ENCODE results near the gene MNAT1.
"Not testable (repeated sequence)": the region's sequence is repeated elsewhere in the genome, so short reads cannot be mapped to it uniquely, and the experiment has no call there.

MNAT1 gene

DNA sequence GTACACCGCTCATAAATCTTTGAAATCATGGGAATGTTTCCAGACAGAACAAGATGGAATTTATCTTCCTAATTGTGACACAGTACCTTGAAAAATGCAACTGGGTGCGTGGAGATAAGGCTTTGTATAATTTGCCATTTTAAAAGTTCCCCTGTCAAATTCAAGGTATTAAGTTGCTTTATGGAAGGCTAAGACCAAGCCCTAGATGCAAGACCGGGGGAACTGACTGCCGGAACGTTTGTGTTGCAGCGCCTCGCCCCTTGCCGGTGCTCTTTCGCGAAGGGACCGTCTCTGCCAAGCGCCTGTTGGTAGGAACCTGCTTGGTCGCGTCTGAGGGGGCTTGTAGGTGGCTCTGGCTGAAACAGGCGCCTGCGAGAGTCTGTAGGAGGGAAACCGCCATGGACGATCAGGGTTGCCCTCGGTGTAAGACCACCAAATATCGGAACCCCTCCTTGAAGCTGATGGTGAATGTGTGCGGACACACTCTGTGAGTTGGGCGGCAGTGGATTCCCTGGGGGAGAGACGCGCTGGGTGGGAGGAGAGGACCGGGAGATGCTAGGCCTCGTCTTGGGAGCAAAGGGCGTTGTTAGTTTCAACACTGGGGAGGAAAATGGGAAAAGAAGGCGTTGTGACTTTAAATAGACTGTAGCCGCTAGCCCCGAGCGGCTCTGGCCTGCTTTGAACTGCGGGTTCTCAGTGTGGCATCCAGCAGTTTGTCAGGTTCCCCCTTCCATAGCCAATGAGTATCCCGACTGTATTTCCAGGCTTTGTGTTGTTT lies at the start of gene MNAT1:
TSS of gene MNAT1 (plus strand) at position 297 of the 778 bp plus-strand sequence. CDS start at position 399, 102 bp downstream.
- peak; percentile 93 for DNase-seq

DNA sequence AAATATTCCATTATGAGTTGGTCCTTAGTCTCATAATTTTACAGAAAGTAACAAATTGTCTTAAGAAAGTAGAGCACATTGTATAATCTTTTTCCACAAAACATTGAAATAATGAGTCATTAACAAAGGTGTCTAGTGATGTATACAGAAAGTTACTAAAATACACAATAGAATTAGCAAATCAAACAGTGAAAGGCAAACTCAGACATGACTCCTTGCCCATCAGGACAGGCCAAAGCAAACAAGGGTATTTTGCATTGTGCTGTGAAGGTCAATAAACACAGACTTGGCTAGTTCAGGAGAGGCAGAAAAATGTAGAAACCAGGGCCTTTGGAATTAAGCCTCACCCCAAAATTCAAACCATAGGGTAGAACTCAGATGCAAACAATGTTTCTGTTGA lies 47.7 kb upstream of the MNAT1 start:
- DNase-seq: no peak

DNA sequence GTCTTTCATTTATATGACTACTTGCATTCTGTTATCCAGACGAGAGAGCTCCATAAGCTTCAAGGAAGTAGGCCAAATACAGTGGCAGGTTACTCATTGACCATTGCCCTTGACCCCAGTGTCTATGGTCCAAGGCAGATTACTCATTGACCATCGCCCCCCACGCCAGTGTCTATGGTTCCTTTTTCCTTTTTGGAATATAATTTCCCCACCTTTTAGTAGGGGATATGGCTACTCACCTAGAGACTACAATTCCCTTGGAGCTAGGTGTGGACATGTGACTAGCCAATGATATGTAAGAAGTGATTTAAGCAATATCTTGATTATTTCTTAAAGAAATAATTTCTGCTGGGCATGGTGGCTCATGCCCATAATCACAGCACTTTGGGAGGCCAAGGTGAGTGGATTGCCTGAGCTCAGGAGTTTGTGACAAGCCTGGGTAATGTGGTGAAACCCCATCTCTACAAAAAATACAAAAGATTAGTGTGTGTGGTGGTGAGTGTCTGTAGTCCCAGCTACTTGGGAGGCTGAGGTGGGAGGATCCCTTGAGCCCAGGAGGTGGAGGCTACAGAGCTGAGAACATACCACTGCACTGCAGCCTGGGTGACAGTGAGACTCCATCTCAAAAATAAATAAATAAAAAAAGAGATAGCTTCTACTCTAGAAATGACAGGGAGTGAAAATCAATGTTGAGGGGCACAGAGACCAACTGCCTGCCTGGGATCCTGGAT lies 43.0 kb upstream of the MNAT1 start:
- no peak for DNase-seq

DNA sequence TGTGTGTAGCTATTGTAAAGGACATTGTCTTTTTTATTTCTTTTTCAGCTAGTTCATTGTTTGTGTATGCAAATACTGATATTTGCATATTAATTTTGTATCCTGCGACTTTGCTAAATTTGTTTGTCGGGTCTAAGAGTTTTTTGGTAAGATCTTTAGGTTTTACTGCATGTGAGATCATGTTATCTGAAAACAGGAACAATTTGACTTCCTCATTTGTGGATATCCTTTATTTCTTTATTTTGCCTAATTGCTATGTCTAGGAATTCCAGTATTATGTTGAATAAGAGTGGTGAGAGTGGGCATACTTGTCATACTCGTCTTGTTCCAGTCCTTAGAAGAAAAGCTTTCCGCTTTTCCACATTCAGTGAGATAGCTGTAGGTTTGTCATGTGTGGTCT lies 39.2 kb upstream of the MNAT1 start:
- DNase-seq: no peak

DNA sequence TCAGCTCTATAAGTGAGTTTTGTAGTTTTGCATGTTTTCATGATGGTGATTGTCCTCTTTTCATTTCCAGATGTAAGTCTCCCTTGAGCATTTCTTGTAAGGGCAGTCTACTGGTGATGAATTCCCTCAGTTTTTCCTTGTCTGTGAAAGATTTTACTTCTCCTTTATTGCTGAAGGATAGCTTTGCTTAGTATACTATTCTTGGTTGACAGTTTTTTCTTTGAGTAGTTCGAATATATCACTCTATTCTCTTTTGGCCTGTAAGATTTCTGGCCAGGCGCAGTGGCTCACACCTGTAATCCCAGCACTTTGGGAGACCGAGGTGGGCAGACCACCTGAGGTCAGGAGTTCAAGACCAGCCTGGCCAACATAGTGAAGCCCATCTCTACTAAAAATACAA lies 34.0 kb upstream of the MNAT1 start:
- DNase-seq: no peak

DNA sequence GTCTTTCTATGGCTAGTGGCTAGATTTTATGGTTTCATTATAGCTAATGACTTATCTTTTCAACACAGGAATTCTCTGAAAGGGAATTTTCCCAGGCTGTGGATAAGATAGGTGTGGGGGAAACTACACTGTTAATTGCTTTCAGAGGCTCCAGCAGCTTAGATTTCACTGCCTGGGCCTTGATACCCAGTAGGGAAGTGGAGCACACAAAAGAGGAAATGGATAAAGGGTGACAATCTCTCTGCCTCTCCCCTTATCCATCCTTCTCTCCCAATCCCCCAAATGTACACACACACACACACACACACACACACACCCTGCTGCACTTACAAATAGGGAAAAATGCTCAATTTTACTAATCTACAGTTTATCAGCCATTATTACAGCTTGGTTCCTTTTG lies 29.5 kb upstream of the MNAT1 start:
- no peak for DNase-seq

DNA sequence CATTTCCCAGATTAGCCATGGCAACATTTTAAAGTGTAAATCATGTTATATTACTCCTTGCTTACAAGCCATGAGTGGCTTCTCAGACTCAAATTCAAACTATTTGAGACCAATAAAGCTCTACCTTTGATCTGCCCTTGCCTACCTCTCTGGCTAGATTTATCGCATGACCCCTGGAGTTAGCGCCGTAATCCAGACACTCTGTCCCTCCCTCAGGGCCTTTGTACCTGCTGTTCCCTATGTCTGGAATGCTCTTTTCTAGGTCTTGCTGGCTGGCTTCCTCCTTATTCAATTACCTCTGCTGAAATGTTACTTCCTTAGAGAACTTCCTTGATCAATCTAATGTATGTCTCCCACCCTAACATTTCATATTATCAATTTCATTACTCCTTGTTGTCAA lies 26.7 kb upstream of the MNAT1 start:
- no peak for DNase-seq

DNA sequence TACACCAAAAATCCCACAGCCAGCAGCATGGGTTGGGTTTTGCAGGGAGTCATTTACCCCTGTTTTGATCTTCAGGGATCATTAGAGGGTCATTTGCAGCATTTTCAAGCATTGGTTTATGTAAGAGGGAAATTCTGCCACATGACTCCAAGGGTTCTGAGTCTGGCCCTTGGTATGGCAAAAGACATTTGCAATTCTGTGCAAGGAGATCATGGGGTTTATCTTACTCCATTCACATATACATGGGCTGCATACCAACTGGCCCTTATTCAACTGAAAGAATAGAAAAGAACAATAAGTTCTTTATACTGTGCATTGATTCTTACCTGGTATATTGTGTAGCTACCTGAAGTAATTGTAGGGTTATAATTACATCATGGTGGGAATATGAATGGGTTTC lies 24.1 kb upstream of the MNAT1 start:
- DNase-seq: no peak

DNA sequence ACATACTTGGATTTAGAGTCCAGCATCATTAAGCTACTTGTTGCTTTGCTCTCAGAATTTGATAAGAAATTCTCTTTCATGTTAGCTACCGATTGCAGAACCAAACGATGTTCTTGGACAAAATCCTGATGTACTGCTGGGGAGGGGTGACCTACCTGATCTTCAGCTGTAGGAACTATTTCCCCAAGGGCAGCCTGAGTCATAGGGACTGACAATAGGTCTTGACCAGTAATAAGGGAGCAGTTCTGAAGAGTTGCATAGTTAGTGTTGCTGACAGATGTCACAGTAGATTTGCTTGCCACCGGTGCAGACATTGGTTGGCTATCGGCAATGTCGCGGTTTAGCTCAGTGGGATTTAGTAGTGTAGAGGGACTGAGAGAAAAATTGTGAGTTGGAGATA lies 21.0 kb upstream of the MNAT1 start:
- no peak for DNase-seq

DNA sequence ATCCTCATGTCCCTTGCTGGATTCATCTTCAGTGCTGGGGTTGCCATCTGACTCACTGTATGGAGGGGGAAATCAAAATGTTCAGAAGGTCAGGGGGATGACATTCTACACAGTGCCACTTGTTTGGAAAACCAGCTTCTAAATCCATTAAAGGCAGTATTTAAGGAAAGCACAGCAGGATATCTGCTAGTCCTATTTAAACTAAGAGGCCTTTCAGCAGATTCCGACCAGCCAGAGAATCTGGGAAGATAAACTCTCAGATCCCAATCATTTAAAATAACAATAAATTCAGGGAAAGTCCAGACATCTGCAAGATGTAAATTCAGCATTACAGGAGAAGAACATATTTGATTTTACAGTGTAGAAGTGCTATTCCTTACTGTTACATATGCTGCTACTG lies 14.2 kb upstream of the MNAT1 start:
- no peak for DNase-seq

DNA sequence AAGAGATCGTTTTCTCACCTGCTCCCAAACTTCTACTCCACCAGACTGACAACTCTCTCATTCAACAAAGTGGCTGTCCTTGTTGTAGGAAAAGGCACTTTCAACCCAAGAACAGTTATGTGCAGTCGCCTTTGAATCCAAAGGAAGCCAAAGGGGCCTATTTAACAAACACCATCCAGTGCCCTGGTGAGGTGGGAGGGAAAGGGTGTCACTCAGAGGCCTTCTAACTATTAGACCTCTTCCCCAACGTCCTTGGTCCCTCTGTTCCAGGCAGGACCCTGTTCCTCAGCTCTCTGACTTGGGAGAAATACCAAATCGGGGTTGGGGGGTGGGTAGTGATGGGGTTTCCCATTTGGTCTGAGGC lies 13.6 kb upstream of the MNAT1 start:
- no peak for DNase-seq

DNA sequence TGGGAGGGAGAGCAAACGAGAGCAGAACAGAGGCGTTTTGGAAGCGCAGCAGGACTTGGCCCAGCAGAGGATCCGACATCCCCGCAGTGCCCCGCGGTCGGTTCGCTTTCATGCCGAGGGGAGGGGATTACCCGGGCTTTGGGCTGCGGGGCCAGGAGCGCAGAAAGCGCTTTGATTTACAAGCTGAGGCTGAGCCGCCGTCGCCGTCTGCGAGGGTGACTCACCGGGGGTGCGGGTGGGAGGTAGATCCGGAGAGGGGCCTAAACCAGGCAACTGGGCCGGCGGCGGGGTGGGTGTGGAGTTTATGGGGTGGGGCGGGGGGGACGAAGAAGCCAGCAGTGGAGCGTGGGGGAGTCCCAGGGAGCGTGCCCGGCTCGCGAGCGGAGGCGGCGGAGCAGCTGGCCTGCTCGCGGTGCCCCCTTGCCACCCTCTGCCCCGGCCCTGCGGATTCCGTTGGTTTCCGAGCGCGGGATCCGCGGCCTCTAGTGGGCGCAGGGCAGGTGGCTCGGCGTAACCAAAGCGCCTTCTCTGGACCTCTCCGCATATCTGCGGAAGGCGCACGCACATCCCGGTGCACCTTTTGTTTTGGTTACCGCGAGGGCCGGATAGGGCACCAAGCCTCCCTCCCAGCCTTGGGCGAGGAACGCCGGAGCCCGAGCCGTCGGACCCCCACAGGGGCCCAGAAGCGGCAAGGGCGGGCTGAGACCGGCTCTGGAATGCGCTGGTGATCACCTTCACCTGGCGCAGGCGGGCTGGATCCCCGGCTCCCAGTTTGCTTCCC lies 13.0 kb upstream of the MNAT1 start:
- DNase-seq: no peak

DNA sequence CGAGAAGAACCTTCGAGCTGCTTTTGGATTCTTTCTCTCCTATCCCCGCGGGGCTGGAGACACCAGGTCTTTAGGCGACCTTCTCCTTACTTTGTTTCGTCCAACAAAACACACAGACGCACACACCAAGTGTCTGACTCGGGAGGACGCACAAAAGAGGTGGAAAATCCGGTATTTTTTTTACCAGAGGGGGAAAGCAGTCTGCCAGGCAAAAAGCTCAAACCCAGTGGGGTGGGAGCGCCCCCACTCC lies 12.5 kb upstream of the MNAT1 start:
- no peak for DNase-seq

DNA sequence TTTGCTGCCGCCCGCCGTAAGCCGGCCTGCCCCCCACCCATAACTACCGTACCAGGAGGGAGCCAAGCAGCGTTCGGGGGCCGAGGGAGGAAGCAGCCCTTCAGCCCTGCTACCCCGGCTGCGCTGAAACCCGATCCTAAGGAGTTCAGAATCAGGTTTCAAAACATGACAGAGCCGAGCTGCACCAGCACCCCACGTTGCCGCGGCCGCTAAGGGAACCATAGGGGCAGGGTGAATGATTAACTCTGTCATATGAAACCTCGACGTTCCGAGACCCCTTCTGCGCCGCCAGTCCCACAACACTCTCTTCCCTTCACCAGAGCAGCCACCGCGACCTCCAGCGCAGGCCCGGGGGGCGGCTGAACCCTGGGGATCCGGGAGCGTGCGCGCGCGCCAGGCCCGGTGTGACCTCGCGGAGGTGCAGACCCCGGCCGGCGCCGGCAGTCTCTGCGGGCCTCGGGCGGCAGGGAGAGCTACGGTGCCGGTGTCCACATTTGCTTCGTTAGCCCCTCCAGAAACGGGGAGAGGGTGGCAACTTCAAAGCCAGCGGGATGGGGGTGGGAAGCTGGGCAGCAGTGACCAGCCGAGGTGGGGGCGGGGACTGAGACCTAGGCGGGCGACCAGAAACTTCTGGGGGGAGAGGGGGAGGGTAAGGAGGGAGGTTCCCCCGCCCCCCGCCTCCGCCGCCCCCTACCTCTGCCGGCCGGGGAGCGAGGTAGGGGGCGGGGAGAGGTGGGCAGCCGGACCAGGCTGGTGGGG lies 12.0 kb upstream of the MNAT1 start:
- DNase-seq: peak; percentile 37

DNA sequence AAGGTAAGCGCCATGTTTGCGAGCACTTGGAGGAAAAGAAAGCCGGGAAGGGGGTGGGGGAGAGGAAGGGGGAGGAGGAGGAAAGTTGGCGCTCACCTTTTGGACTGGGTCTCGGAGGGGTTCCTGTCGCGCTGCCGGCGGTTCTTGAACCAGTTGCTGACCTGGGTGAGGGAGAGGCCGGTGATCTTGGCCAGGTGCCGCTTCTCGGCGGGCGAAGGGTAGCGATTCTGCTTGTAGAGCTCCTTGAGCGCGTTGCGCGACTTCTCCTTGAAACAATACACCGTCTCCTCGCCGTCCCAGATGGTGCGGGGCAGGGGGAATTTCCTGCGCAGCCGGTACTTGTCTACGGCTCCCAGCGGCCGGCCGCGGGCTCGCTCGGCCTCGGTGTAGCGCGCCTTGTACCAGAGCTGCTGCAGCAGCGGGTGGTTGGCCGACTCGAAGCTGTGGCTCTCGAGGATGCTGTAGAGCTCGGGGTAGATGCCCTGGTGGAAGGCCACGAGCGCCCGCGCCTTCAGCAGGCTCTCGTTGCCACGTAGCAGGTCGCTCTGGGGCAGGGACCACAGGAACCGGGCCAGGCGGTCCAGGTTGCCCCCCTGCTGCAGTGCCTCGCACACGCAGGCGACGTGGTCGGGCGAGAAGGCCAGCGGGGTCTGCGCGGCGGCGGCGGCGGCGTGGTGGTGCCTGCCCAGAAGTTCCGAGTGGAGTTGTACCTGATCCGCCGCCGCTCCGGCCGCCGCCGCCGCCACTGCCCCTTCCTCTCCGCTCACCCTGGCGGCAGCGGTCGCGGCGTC lies 11.2 kb upstream of the MNAT1 start:
- DNase-seq: no peak

DNA sequence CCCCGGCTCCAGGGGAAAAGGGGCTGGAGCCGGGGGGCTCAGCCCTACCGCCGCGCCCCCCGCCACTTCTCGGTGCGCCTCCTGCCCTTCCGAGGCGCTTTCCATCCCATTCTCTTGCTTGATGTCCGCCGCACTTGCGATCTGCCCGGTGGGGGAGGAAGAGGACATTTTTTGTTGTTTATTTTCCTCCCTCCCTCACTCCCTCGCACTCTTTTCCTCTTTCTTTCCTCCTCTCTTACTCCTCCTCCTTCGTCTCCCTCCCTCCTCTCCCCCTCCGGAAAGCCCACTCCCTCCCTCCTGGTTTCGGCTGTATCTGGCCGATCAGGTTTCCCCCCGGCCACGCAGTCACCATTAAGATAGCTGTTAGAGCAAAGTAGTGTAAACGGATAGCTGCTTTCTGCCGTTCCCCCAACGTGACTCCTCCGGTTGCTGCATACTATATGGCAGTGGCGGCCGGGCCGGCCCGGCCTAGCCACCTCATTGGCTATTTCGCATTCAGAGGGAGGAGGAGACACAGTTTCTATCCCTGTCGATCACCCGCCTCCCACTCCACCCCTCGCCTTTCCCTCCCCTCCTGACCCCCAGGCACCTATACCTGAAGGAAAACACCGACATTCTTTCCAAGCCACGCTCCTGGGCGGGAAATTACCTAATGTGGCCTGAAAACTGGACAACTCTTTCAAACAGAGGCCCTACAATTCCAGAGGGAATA lies 10.5 kb upstream of the MNAT1 start, which contains the start of gene SIX4:
TSS of gene SIX4 (minus strand) at position 445 of the 712 bp plus-strand sequence. CDS start at position 168, 277 bp downstream.
- peak; percentile 58 for DNase-seq

DNA sequence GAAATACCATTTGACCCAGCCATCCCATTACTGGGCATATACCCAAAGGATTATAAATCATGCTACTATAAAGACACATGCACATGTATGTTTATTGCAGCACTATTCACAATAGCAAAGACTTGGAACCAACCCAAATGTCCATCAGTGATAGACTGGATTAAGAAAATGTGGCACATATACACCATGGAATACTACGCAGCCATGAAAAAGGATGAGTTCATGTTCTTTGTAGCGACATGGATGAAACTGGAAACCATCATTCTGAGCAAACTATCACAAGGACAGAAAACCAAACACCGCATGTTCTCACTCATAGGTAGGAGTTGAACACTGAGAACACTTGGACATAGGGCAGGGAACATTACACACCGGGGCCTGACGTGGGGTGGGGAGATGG lies 3.3 kb upstream of the MNAT1 start:
- DNase-seq: not testable (repeated sequence)

DNA sequence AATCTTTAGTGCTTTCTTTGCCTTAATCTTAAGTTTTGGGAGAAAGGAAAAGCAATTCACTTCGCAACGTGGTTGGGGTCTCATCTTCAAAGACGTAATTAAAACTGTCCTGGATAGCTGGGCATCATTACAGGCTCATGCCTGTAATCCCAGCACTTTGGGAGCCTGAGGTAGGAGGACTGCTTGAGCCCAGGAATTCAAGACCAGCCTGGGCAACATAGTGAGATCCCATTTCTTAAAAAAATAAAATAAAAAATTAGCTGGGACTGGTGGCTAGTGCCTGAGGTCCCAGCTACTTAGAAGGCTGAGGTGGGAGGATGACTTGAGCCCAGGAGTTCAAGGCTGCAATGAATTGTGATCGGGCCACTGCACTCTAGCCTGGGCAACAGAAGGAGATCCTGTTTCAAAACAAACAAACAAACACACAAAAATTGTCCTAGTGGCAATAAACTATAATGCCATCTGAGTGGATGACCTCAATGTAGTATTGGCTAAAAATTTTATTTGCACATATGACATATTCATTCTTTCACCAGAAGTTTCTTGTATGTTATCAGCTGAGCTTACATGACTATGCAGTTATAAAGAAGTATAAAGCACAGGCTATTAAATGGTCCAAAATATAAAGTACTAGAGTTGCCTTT lies 1.6 kb upstream of the MNAT1 start:
- DNase-seq: no peak

DNA sequence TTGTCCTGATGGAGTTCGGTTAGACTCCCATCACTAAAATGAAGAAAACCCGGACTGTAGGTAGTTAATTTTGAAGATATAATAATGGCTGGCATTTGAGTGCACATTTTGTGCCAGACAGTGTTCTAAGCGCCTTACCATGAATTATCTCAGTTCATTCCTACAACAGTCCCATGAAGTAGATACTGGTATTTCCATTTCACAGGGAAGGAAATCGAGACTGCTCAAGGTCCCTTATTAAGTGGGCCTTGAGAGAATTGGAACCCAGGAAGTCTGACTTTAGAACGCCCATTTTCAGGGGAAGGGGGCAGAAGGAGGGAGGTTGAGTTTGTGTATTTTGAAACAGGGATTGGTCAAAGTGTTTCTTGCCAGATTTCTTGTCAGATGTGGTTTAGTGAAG lies 855 bp downstream of the MNAT1 start:
- DNase-seq: no peak

DNA sequence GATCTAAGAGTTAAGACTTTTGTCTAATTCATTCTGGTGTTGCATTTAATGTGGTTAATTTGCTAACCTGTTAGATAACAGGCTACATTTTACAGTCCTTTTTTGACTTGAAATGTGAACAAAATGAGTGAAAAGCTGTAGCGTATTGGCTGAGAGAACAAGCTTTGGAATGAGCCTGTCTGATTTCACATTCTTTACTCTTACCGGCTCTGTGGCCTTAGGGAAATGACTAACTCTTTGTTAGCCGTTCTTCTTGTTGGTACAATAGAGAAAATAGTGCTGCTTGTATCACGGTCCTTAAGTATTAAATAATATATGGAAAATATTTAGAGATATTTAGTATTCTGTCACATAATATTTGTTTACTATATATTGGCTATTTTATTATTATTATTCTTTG lies 1.9 kb downstream of the MNAT1 start:
- DNase-seq: no peak

DNA sequence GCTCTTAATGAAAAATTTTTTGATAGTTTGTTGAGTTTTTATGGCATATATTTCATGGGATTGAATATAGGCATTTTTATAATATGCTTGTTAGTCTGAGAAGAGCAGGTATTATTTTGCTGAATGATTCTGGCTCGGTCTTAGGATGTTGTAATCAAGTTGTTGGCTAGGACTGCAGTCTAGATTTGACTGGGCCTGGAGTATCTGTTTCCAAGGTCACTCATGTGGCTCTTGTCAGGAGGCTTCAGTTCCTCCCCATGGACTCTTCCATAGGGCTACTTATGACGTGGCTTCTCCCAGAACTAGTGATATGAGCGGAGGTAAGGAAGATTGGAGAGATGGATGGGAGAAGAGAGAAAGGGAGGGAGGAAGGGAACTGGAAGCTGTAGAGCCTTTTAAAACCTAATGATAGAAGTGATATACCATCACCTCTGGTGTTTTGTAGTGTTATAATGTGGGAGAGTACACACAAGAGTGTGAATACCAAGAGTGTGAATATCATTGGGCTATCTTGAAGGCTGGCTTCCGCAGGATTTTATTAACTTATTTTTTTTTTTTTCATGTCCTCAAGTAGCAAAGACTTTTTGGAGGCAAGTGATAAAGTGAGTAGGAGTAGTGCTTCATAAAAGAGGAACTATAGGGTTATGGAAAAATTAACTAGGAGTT lies 4.4 kb downstream of the MNAT1 start:
- DNase-seq: no peak
